ENCODE results near the gene SOX12. TPM values are rescaled to one million over a fixed set of nuclear protein-coding genes. Genes with fewer than 3 reads are reported as not detected.

The SOX12 gene
- total RNA-seq, 4 donors from 2014 or later, result 1.1 to 4.1 (median 2.0) TPM

- TF ChIP-seq CTCF (IDR thresholded peaks at IDR 0.05; ENCODE audit: low read depth), result no peak
Observed at GRCh38 chr20:341682-342081, 16.3 kb downstream of the SOX12 start.

DNA sequence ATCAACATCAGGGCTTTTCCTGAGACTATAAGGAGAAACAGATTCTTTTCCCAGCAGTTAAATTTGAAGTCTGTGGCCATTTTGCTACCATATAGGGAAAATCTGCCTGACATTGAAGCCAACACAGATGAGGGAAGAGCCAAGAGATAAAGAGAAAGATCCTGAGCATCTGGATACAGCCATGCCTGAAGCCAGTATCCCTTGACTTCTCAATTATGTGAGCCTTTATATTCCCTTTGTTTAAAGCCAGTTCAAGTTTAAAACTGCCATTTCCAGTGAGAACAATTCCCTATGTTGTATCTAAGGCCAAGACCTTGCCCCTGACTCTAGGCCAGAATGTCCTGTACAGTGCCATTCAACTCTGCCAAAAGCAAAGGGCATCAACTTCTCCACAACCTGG lies 17.8 kb downstream of the SOX12 start:
- TF ChIP-seq CTCF (IDR thresholded peaks at IDR 0.05; ENCODE audit: low read depth), result no peak

- no peak for TF ChIP-seq CTCF (IDR thresholded peaks at IDR 0.05; ENCODE audit: low read depth)
Observed at GRCh38 chr20:346033-346639, 20.8 kb downstream of the SOX12 start.

- no peak for TF ChIP-seq CTCF (IDR thresholded peaks at IDR 0.05; ENCODE audit: low read depth)
Observed at GRCh38 chr20:346640-347316, 21.4 kb downstream of the SOX12 start, which contains the start of gene NRSN2. Gene NRSN2, plus strand, starts transcription at chr20:347111. Its CDS starts 2,533 bp downstream, at chr20:349644.

DNA sequence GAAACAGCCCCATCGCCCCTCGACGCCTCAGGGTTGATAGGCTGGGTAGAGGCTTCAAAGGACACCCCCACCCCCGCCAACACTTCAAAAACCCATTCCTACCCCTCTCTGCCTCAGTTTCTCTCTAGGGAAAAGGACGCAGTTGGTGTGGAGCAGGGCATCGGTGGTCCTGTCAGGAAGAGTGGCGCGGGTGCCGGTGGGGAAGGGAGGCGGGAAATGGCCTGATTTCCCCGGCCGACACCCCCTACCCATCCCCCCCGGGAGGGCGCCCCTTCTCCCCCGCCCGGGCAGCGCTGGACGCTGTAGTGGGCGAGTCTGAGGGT lies 21.9 kb downstream of the SOX12 start:
- no peak for TF ChIP-seq CTCF (IDR thresholded peaks at IDR 0.05; ENCODE audit: low read depth)

DNA sequence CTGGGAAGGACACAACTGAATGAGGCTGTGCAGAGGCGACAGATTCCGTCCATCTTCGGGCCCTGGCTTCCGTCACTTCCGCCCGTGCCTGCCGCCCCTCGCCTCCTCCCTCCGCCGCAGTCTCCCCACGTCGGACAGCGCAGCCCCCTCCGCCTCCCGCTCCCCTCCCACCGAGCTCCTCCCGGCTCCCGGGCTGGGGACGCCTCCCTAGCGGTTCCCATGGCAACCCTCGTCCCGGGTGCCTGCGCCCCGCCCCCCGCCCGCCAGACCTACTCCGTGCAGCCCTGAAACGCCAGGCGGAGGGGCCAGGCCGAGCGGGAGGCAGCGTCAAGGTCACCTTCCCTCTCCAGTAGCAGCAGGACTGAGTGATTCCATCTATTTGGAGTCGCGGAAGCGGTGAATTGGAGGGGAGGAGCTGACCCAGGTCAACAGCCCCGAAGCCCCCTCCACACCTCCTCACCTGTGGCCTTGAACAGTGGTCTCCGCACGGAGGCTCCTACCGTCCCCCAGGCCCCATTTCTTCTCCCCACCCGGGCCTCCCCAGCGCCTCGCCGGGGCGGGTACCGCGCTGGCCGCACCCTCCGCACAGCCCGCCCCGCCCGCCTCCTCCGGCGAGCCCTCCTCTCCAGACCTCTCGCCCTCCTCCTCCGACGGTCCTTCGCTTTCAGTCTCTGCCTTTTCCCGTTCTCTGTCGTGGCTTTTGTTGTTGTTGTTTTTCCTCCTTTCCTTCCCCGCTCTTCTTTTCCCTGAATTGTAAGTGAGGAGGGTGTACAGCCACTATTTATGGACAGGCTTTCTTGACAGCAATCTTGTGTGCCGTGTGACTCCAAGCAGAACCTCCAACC lies 22.5 kb downstream of the SOX12 start:
- no peak for TF ChIP-seq CTCF (IDR thresholded peaks at IDR 0.05; ENCODE audit: low read depth)
